HepG2 (cell line): ENCODE results near the gene SELENOS. TPM values are rescaled to one million over a fixed set of nuclear protein-coding genes. Genes with fewer than 3 reads are reported as not detected.
A peak's percentile ranks its signal among the peaks of the same experiment; 100 is the strongest.

Experiments used
- ATAC-seq: fragments of 200-7000 bp; cut with Tn5 transposase; 3 replicates; pipeline ENCODE4 v1.9.1; 2020; ENCODE audit warnings: mild to moderate bottlenecking, moderate library complexity
- BruUV-seq: library from RNA; stranded (reverse); fragments of 400-500 nt; replicated peaks from 2 replicates; lab custom pipeline; 2021; lab: Mats Ljungman, UMichigan
- CTCF ChIA-PET: fragments of 300-600 bp; formaldehyde crosslinking; extraction: SDS; loops from one replicate; lab custom pipeline; 2021; ENCODE audit warnings: low total read pairs, inconsistent platforms, low intra/inter-chr PET ratio; lab: Yijun Ruan, JAX
- POLR2A ChIA-PET: fragments of 350-600 bp; sonication (Branson Sonifier 250); formaldehyde crosslinking; loops from one replicate; lab custom pipeline; 2020; ENCODE audit warnings: antibody characterized with exemption, inconsistent platforms; lab: Yijun Ruan, JAX
- DNase-seq: peaks from one replicate; pipeline ENCODE4 v3.0.0-alpha.2; 2015; ENCODE audit warnings: low spot score
- FAIRE-seq: peaks from 3 replicates; lab custom pipeline; 2011; peaks lifted over from hg19 to GRCh38; lab: Jason Lieb, UNC
- H2AFZ ChIP-seq: one replicate; pipeline ENCODE4 v1.6.1; 2011; ENCODE audit warnings: low read length, inconsistent platforms
- H3K27ac ChIP-seq: fragments of 300-600 bp; 3 replicates; pipeline ENCODE4 v1.8.0; 2011; ENCODE audit warnings: mixed run types, mild to moderate bottlenecking, mixed read lengths, low read length, inconsistent platforms; ENCODE audit not compliant: insufficient read depth; ENCODE audit errors: extremely low read length
- H3K27me3 ChIP-seq, 2 experiments: fragments of 200-600 bp in 1 of 2; 2 replicates in 1 of 2; 3 replicates in 1 of 2; pipeline versions ENCODE4 v1.6.0 to v1.8.0; 2011; ENCODE audit warnings: low read length in 2 of 2, mild to moderate bottlenecking in 2 of 2, moderate library complexity in 2 of 2, inconsistent platforms in 1 of 2; ENCODE audit not compliant: insufficient read depth in 2 of 2, control insufficient read depth in 1 of 2
- H3K36me3 ChIP-seq, 2 experiments: fragments of 200-600 bp in 1 of 2; replicated peaks in 1 of 2; 2 replicates in 1 of 2; 3 replicates in 1 of 2; pipeline versions ENCODE4 v1.5.1 to v1.8.0; 2011; ENCODE audit warnings: low read length in 2 of 2, inconsistent platforms in 1 of 2; ENCODE audit not compliant: insufficient read depth in 2 of 2, control insufficient read depth in 1 of 2
- H3K4me1 ChIP-seq: 2 replicates; pipeline ENCODE4 v1.5.1; 2012; ENCODE audit warnings: low read length, inconsistent platforms; ENCODE audit not compliant: insufficient read depth
- H3K4me2 ChIP-seq: 2 replicates; pipeline ENCODE4 v1.6.0; 2011; ENCODE audit warnings: low read depth, low read length, inconsistent platforms
- H3K4me3 ChIP-seq, 3 experiments: fragments of 200-600 bp in 1 of 3; sonication (generic), shearing (Covaris generic) in 1 of 3; replicated peaks in 1 of 3; 2 replicates each; pipeline ENCODE4 v1.5.1; 2011 to 2016; ENCODE audit warnings: low read length in 3 of 3, inconsistent platforms in 2 of 3, low read depth in 2 of 3, mild to moderate bottlenecking in 2 of 3, control low read depth in 1 of 3, mixed read lengths in 1 of 3; ENCODE audit not compliant: insufficient read depth in 1 of 3
- H3K79me2 ChIP-seq: one replicate; pipeline ENCODE4 v1.6.1; 2011; ENCODE audit warnings: low read length, inconsistent platforms; ENCODE audit not compliant: insufficient read depth
- H3K9ac ChIP-seq: 2 replicates; pipeline ENCODE4 v1.6.0; 2011; ENCODE audit warnings: mild to moderate bottlenecking, low read depth, low read length, inconsistent platforms; ENCODE audit not compliant: insufficient read depth
- H3K9me3 ChIP-seq: 2 replicates; pipeline ENCODE4 v1.5.1; 2012; ENCODE audit warnings: mild to moderate bottlenecking, low read length
- H4K20me1 ChIP-seq: 2 replicates; pipeline ENCODE4 v1.6.0; 2011; ENCODE audit warnings: inconsistent platforms, mild to moderate bottlenecking, low read length, moderate library complexity; ENCODE audit not compliant: insufficient read depth
- AGO2 ChIP-seq: fragments of 200-400 bp; formaldehyde crosslinking; optimal IDR thresholded peaks from 2 replicates; pipeline ENCODE3; 2017; ENCODE audit warnings: mild to moderate bottlenecking, low read depth, low read length, moderate library complexity
- ETV5 ChIP-seq: IDR thresholded peaks from 2 replicates; pipeline ENCODE4 v1.6.1; 2018; ENCODE audit warnings: missing biosample characterization, missing genetic modification reagents, inconsistent platforms, borderline replicate concordance
- GABPB1 ChIP-seq: IDR thresholded peaks from 2 replicates; pipeline ENCODE4 v1.6.1; 2016; ENCODE audit warnings: mild to moderate bottlenecking, missing genetic modification reagents, moderate library complexity, missing compliant biosample characterization
- HIVEP1 ChIP-seq: sonication (generic); formaldehyde crosslinking; IDR thresholded peaks from 2 replicates; pipeline ENCODE4 v1.4.0; 2020; ENCODE audit warnings: mild to moderate bottlenecking, missing genetic modification reagents
- HNF4A ChIP-seq: sonication (generic); formaldehyde crosslinking; IDR thresholded peaks from 2 replicates; pipeline ENCODE4 v1.4.0; 2020; ENCODE audit warnings: missing genetic modification reagents
- HNRNPL ChIP-seq: fragments of 200-400 bp; formaldehyde crosslinking; IDR thresholded peaks from 2 replicates; pipeline ENCODE4 v1.6.1; 2017; ENCODE audit warnings: mild to moderate bottlenecking, low read depth, low read length
- HOXA3 ChIP-seq: sonication (generic); formaldehyde crosslinking; IDR thresholded peaks from 2 replicates; pipeline ENCODE4 v1.5.0; 2020; ENCODE audit warnings: missing genetic modification reagents
- NONO ChIP-seq, 2 experiments: fragments of 450-650 bp in 1 of 2; sonication (generic) in 1 of 2; formaldehyde crosslinking in 1 of 2; IDR thresholded peaks in 1 of 2; conservative IDR thresholded peaks in 1 of 2; 2 replicates each; pipeline versions ENCODE4 v1.6.1 to v1.8.0; 2017 to 2022; ENCODE audit warnings: mild to moderate bottlenecking in 1 of 2, missing genetic modification reagents in 1 of 2, moderate library complexity in 1 of 2
- ZNF562 ChIP-seq: sonication (generic); formaldehyde crosslinking; IDR thresholded peaks from 2 replicates; pipeline ENCODE4 v1.8.0; 2022; ENCODE audit warnings: missing genetic modification reagents, borderline replicate concordance
- ZNF777 ChIP-seq: sonication (generic); formaldehyde crosslinking; IDR thresholded peaks from 2 replicates; pipeline ENCODE4 v1.4.0; 2020; ENCODE audit warnings: missing genetic modification reagents
- ZSCAN22 ChIP-seq: sonication (generic); formaldehyde crosslinking; IDR thresholded peaks from 2 replicates; pipeline ENCODE4 v1.4.0; 2020; ENCODE audit warnings: mild to moderate bottlenecking, missing genetic modification reagents
- WGBS: methylation state at CpG from one replicate; pipeline ENCODE4 v1.1.6; 2017; ENCODE audit warnings: low lambda C conversion rate; 5-methylcytosine and 5-hydroxymethylcytosine counted together
- in situ Hi-C: cut with HindIII; loops from 2 replicates; pipeline ENCODE4 v1.10.0; 2017; ENCODE audit warnings: low pct_unique_long_range_greater_than_20kb; ENCODE audit not compliant: extremely low pct_ligation_motif_present
- intact Hi-C: fragments of 100-400 bp; cut with micrococcal nuclease; formaldehyde crosslinking; loops from one replicate; pipeline ENCODE4 v1.10.0; 2022; ENCODE audit not compliant: unreplicated experiment
- polyA plus RNA-seq, 8 experiments: library from polyadenylated mRNA; depleted of rRNA in 3 of 8; stranded (reverse) in 7 of 8; unstranded in 1 of 8; fragments of >200 nt; fragmentation: Illumina TruSeq in 4 of 8; extraction: Trizol in 4 of 8; gene quantifications; 2 replicates each; pipeline versions ENCODE4 v1.2.1 to v1.2.3, GENCODE V29; 2011 to 2016; ENCODE audit warnings: low read depth in 4 of 8, missing spikeins in 1 of 8, mixed read lengths in 1 of 8; ENCODE audit not compliant: insufficient read depth in 1 of 8
- total RNA-seq, 5 experiments: library from RNA; depleted of rRNA; stranded (reverse); fragments of >200 nt; fragmentation: Illumina TruSeq; extraction: Trizol; gene quantifications; 2 replicates each; pipeline ENCODE4 v1.2.3, GENCODE V29; 2016; ENCODE audit warnings: low read depth in 1 of 5
- TF ChIP-seq, protein P1 (sequence below): IDR thresholded peaks from 2 replicates; pipeline ENCODE4 v1.6.1; 2016; ENCODE audit warnings: low read depth
- TF ChIP-seq, protein P2 (sequence below): sonication (generic); formaldehyde crosslinking; IDR thresholded peaks from 2 replicates; pipeline ENCODE4 v1.4.0; 2020; ENCODE audit warnings: missing genetic modification reagents
- TF ChIP-seq, protein P3 (sequence below): sonication (generic); formaldehyde crosslinking; IDR thresholded peaks from 2 replicates; pipeline ENCODE4 v1.4.0; 2020; ENCODE audit warnings: missing genetic modification reagents, borderline replicate concordance

Gene SELENOS
- total and polyA plus RNA-seq, 2 of the 13 experiments (the other 11 are each of a cell fraction or from before 2014, with no cell fraction given) = 63.0 to 66.1 TPM

DNA sequence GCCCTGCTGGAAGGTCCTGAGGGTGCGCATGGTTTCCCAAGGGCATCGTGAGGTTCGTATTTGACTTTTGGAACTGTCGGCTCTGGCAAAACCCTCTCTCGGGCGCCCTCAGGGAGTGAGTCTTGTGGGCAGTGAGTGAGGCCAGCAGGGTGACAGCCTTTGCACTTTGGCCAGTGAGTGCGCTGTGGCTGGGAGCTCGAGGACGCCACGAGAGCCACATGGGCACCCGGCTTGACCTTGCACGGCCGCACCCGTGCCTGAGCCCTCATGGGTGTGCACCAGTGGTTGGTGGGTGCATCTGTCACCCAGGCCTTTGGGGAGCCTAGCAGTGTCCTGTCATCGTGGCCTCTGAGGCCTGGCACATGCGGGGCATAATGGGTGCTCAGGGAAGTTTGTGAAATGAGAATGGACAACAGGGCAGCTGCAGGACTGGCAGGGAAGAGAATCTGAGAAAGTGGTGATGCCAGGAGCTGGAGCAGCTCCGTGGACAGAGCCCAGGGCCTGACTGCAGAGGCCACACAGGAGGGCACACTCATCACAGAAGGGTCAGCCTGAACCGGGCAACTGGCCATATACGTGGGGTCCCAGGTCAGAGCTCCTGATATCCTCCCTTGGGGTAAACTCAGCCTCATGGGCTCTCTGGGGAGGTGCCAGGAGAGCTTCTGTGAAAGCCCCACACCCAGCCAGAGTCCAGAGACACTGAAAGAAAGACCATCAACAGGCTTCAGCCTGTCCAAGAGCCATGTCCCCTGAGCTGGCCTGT is 48.2 kb upstream of the SELENOS start:
- Histone ChIP-seq H3K9me3 (no peaks in the 10 kb centered on the region), H3K27me3 (no peaks in the 10 kb centered on the region), H2AFZ (no peak overlapping the region), H3K4me3 (peak overlapping the region in 1 of 3 experiments; percentile 5; a peak in 1 of 6 replicates), H3K27ac (peak overlapping the region; percentile 62), H3K36me3 (peaks cover 24 to 79% of the 10 kb centered on the region in 2 experiments), H3K9ac (peak overlapping the region; percentile 12; the same call in 1 of the 2 replicates), H3K4me2 (no peak overlapping the region), H3K79me2 (no peaks in the 10 kb centered on the region), H4K20me1 (no peaks in the 10 kb centered on the region), H3K4me1 (peaks cover 26% of the 10 kb centered on the region)
- CTCF ChIA-PET = no interaction called here
- intact Hi-C loops = no loop called here
- in situ Hi-C loops = no loop called here
- ATAC-seq (peak; percentile 15), DNase-seq (no peak), FAIRE-seq (no peak)
- no TSS peak for BruUV-seq
- TF ChIP-seq GABPB1 (CRISPR knock-in tag) = 0 out of 2 replicates have a peak, but pooled peaks have one; percentile 8
- TF ChIP-seq, protein P1, sequence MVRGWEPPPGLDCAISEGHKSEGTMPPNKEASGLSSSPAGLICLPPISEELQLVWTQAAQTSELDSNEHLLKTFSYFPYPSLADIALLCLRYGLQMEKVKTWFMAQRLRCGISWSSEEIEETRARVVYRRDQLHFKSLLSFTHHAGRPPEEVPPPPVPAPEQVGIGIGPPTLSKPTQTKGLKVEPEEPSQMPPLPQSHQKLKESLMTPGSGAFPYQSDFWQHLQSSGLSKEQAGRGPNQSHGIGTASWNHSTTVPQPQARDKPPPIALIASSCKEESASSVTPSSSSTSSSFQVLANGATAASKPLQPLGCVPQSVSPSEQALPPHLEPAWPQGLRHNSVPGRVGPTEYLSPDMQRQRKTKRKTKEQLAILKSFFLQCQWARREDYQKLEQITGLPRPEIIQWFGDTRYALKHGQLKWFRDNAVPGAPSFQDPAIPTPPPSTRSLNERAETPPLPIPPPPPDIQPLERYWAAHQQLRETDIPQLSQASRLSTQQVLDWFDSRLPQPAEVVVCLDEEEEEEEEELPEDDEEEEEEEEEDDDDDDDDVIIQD = no peak
- TF ChIP-seq HIVEP1 (CRISPR knock-in tag) = peak; percentile 17; the same call in 1 of the 2 replicates
- peak; percentile 72 for TF ChIP-seq AGO2
- TF ChIP-seq ETV5 = no peak
- TF ChIP-seq HNF4A = peak; percentile 33; the same call in 1 of the 2 replicates
- no peak for TF ChIP-seq NONO (IDR thresholded peaks at IDR 0.05)
- TF ChIP-seq NONO (CRISPR knock-in tag; conservative IDR thresholded peaks at IDR 0.05) = no peak
- no peak for TF ChIP-seq ZSCAN22 (CRISPR knock-in tag)
- TF ChIP-seq HNRNPL = 0 out of 2 replicates have a peak, but pooled peaks have one; percentile 33
- TF ChIP-seq ZNF777 (CRISPR knock-in tag) = no peak
- TF ChIP-seq, protein P2, sequence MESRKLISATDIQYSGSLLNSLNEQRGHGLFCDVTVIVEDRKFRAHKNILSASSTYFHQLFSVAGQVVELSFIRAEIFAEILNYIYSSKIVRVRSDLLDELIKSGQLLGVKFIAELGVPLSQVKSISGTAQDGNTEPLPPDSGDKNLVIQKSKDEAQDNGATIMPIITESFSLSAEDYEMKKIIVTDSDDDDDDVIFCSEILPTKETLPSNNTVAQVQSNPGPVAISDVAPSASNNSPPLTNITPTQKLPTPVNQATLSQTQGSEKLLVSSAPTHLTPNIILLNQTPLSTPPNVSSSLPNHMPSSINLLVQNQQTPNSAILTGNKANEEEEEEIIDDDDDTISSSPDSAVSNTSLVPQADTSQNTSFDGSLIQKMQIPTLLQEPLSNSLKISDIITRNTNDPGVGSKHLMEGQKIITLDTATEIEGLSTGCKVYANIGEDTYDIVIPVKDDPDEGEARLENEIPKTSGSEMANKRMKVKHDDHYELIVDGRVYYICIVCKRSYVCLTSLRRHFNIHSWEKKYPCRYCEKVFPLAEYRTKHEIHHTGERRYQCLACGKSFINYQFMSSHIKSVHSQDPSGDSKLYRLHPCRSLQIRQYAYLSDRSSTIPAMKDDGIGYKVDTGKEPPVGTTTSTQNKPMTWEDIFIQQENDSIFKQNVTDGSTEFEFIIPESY (CRISPR knock-in tag) = peak; percentile 48
- TF ChIP-seq, protein P3, sequence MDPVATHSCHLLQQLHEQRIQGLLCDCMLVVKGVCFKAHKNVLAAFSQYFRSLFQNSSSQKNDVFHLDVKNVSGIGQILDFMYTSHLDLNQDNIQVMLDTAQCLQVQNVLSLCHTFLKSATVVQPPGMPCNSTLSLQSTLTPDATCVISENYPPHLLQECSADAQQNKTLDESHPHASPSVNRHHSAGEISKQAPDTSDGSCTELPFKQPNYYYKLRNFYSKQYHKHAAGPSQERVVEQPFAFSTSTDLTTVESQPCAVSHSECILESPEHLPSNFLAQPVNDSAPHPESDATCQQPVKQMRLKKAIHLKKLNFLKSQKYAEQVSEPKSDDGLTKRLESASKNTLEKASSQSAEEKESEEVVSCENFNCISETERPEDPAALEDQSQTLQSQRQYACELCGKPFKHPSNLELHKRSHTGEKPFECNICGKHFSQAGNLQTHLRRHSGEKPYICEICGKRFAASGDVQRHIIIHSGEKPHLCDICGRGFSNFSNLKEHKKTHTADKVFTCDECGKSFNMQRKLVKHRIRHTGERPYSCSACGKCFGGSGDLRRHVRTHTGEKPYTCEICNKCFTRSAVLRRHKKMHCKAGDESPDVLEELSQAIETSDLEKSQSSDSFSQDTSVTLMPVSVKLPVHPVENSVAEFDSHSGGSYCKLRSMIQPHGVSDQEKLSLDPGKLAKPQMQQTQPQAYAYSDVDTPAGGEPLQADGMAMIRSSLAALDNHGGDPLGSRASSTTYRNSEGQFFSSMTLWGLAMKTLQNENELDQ (CRISPR knock-in tag) = no peak
- TF ChIP-seq HOXA3 (CRISPR knock-in tag) = peak; percentile 30; the same call in 1 of the 2 replicates
- TF ChIP-seq ZNF562 = no peak
- POLR2A ChIA-PET = no interaction called here
- WGBS = 88% methylated on average over 7 of the region's 19 CpGs
